Tibial nerve (tissue), 4 donors: ENCODE data around the gene EXOC6B. TPM values are rescaled to one million over a fixed set of nuclear protein-coding genes. Genes with fewer than 3 reads are reported as not detected.
A peak's percentile ranks its signal among the peaks of the same experiment; 100 is the strongest.

Experiments
- DNase-seq, 2 donors: peaks; one replicate each; pipeline ENCODE4 v3.0.0-alpha.2; 2019; ENCODE audit warnings: low spot score in 2 of 2
- H3K27ac ChIP-seq, 4 donors: fragments of 200-600 bp; sonication (generic) in 3 of 4; one replicate each; pipeline ENCODE4 v1.5.1; 2017 to 2019; ENCODE audit warnings: mild to moderate bottlenecking in 1 of 4
- H3K27me3 ChIP-seq, 2 donors: fragments of 200-600 bp; sonication (generic) in 1 of 2; one replicate each; pipeline versions ENCODE4 v1.5.1 to v1.6.0; 2017 to 2019
- H3K36me3 ChIP-seq, 3 donors: fragments of 200-600 bp; sonication (generic); one replicate each; pipeline ENCODE4 v1.5.1; 2018 to 2019
- H3K4me1 ChIP-seq, 4 donors: fragments of 200-600 bp; sonication (generic) in 3 of 4; one replicate each; pipeline ENCODE4 v1.5.1; 2017 to 2019
- H3K4me3 ChIP-seq, 4 donors: fragments of 200-600 bp; sonication (generic) in 3 of 4; one replicate each; pipeline ENCODE4 v1.5.1; 2017 to 2019; ENCODE audit warnings: mild to moderate bottlenecking in 1 of 4, moderate library complexity in 1 of 4
- H3K9me3 ChIP-seq, 4 donors: fragments of 200-600 bp; sonication (generic) in 3 of 4; one replicate each; pipeline ENCODE4 v1.5.1; 2017 to 2019
- EP300 ChIP-seq, 2 donors: sonication (generic); formaldehyde crosslinking; IDR thresholded peaks; one replicate each; pipeline ENCODE4 v1.6.1; 2017; ENCODE audit warnings: antibody characterized with exemption in 2 of 2, mild to moderate bottlenecking in 1 of 2
- POLR2A ChIP-seq, 2 donors: fragments of 450-650 bp; IDR thresholded peaks; one replicate each; pipeline ENCODE4 v1.6.1; 2017; ENCODE audit warnings: antibody characterized with exemption in 2 of 2, mild to moderate bottlenecking in 2 of 2, moderate library complexity in 2 of 2
- WGBS, 2 donors: methylation state at CpG; one replicate each; pipeline ENCODE4 v1.1.5; 2018; 5-methylcytosine and 5-hydroxymethylcytosine counted together
- total RNA-seq, 4 donors: library from RNA; depleted of rRNA; stranded (reverse); fragments of >200 nt; gene quantifications; one replicate each; pipeline ENCODE4 v1.1.0, GENCODE V29; 2016
- TF ChIP-seq, protein P1 (sequence below), 5 experiments: fragments of 200-600 bp in 3 of 5; fragments of 450-650 bp in 2 of 5; sonication (generic) in 3 of 5; IDR thresholded peaks; one replicate each; pipeline ENCODE4 v1.5.1; 2016 to 2019; ENCODE audit warnings: antibody characterized with exemption in 5 of 5, mild to moderate bottlenecking in 3 of 5, moderate library complexity in 2 of 5

The EXOC6B gene
- total RNA-seq, 4 donors from 2014 or later = 22.1 to 41.1 (median 30.3) TPM

DNA sequence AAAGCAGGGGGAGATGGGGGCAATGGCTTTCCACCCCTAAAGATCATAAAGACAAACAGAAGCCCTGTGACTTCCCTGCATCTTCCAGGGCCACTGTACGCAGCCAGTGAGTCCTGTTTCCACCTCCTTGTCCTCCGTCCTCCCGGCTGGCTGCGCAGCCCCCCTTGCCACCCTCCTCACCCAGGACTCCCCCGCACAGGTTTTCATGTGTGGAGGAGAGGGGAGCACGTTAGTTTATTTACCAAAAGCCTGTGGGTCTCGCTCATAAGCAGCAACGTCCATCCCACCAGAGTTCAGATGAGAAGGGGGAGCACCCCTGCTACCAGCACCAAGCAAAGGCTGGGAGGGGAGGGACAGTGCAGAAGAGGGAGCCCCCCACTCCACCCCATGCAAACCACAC lies 689.9 kb downstream of the EXOC6B start:
- no peaks in the 10 kb centered on the region for H3K9me3 ChIP-seq
- peaks cover 0 to 54% (median 22%) of the 10 kb centered on the region in 4 donors for H3K4me1 ChIP-seq
- 68 to 70% methylated on average over 8 of the region's 8 CpGs for WGBS, 2 donors
- DNase-seq = no peak
- no peak overlapping the region for H3K27ac ChIP-seq
- no peaks in the 10 kb centered on the region for H3K27me3 ChIP-seq
- no peak overlapping the region for H3K4me3 ChIP-seq
- peaks cover 0 to 32% (median 0%) of the 10 kb centered on the region in 3 donors for H3K36me3 ChIP-seq
- TF ChIP-seq, protein P1, sequence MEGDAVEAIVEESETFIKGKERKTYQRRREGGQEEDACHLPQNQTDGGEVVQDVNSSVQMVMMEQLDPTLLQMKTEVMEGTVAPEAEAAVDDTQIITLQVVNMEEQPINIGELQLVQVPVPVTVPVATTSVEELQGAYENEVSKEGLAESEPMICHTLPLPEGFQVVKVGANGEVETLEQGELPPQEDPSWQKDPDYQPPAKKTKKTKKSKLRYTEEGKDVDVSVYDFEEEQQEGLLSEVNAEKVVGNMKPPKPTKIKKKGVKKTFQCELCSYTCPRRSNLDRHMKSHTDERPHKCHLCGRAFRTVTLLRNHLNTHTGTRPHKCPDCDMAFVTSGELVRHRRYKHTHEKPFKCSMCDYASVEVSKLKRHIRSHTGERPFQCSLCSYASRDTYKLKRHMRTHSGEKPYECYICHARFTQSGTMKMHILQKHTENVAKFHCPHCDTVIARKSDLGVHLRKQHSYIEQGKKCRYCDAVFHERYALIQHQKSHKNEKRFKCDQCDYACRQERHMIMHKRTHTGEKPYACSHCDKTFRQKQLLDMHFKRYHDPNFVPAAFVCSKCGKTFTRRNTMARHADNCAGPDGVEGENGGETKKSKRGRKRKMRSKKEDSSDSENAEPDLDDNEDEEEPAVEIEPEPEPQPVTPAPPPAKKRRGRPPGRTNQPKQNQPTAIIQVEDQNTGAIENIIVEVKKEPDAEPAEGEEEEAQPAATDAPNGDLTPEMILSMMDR (IDR thresholded peaks at IDR 0.05) = no peak
- TF ChIP-seq POLR2A (IDR thresholded peaks at IDR 0.05) (no peak), EP300 (IDR thresholded peaks at IDR 0.05) (no peak)

DNA sequence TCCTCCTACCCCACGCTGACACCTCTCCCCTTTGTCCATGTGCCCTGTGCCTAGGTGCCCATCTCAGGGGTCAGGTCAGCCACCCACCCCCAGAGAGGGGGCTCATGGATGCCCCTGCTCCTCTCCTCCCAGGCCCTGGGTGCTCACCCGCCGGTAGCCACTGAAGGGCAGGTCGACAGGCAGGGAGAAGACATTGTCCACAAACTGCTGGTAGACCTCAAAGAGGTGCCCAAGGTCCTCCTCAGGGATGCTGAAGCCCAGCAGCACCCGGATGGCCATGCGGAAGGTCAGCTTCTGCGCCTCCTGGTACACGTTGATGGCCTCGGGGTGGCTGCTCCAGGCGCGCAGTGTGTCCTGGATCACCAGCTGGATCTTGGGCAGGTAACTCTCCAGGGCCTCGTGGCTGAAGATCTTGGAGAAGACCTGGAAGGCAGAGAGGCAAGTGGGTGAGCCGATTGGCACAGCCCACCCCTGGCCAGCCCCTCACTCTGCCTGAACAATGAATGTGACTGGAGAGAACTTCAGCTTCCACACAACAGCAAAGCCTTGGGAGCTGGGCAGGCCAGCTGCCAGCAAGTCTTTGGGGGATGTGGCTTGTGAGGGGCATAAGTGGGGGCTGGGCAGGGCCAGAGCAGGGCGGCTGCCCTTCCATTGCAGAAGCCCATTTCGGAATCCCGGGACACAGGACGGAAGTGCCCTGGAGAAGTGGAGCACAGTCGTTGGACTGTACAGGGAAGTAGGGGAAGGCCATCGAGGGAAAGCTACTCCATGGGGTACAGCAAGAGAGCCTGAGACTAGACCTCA lies 690.6 kb downstream of the EXOC6B start:
- WGBS, 2 donors = 92 to 96% methylated on average over 19 of the region's 19 CpGs
- Histone ChIP-seq H3K27me3 (no peaks in the 10 kb centered on the region), H3K27ac (no peak overlapping the region), H3K36me3 (peaks cover 0 to 32% (median 0%) of the 10 kb centered on the region in 3 donors), H3K4me1 (peaks cover 0 to 48% (median 22%) of the 10 kb centered on the region in 4 donors), H3K4me3 (no peak overlapping the region), H3K9me3 (no peaks in the 10 kb centered on the region)
- TF ChIP-seq, protein P1 (IDR thresholded peaks at IDR 0.05) = no peak
- TF ChIP-seq POLR2A (IDR thresholded peaks at IDR 0.05) = no peak
- TF ChIP-seq EP300 (IDR thresholded peaks at IDR 0.05) = no peak
- DNase-seq = peak in 1 of 2 donors; percentile 8

DNA sequence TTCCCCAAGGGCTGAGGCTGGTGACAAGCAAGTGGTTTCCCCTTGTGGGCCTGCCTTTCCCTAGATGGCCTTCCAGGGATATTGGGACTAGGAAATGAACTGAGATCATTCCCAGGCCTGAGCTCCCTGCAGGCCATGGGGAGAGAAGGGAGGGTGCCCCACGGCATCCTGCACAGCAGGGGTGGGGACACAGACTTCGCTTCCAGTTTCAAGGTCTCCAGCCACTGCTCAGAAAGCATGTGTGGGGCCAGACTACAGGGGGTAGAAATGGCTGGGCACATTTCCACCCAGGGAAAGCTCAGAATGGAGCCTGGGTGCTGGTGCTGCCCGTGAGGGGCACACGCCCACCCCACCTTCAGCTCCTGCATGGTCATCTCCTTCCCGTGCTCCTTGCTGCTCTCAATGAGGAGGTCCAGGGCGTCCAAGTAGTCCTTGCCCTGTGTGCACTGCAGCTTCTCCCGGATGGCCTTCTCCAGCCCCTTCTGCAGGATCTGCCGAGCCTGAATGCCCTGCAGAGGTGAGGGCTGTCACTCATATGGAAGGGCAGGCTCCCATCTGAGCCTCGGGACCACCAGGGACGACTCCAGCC lies 691.3 kb downstream of the EXOC6B start:
- peaks cover 0 to 32% (median 0%) of the 10 kb centered on the region in 3 donors for H3K36me3 ChIP-seq
- no peaks in the 10 kb centered on the region for H3K27me3 ChIP-seq
- H3K9me3 ChIP-seq = no peaks in the 10 kb centered on the region
- peaks cover 0 to 42% (median 22%) of the 10 kb centered on the region in 4 donors for H3K4me1 ChIP-seq
- DNase-seq = no peak
- TF ChIP-seq EP300 (IDR thresholded peaks at IDR 0.05) (no peak), POLR2A (IDR thresholded peaks at IDR 0.05) (no peak)
- TF ChIP-seq, protein P1 (IDR thresholded peaks at IDR 0.05) = no peak
- WGBS, 2 donors = 91 to 92% methylated on average over 10 of the region's 10 CpGs
- H3K4me3 ChIP-seq = no peak overlapping the region
- no peak overlapping the region for H3K27ac ChIP-seq

DNA sequence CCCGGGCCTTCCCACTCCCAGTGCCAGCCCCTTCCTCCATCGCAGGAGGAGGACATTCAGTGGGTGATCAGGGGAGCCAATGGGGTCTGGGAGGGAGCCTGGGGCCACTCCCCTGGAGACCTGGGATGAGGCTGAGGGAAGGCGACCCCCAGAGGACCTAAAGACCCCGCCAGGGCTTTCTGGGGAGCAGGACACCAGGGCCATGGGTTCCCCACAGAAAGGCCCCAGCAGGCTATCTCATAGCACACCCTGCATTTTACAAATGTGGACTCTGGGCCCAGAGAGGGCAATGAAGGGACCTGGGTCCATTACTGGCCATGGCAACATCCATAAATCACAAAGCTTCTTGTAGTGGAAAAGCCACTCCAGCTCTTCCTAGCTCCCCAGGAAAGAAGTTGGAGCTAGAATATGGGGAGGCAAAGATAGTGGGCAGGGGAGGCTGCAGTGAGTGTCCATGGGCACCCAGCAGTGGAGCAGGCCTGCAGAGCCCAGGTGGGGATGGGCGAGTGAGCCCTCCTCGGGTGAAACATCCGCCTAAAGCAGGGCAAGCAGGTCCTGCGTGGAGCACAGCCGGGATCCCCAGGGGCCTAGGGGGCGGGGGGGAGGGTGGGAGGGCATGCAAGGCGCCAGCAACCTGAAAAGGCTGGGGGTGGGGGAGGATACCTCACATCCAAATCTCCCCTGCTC lies 692.0 kb downstream of the EXOC6B start:
- no peak for DNase-seq
- Histone ChIP-seq H3K36me3 (peaks cover 0 to 32% (median 0%) of the 10 kb centered on the region in 3 donors), H3K4me1 (peaks cover 0 to 36% (median 20%) of the 10 kb centered on the region in 4 donors), H3K9me3 (no peaks in the 10 kb centered on the region), H3K4me3 (no peak overlapping the region), H3K27me3 (no peaks in the 10 kb centered on the region), H3K27ac (no peak overlapping the region)
- 90 to 91% methylated on average over 10 to 11 of the region's 11 CpGs for WGBS, 2 donors
- no peak for TF ChIP-seq EP300 (IDR thresholded peaks at IDR 0.05)
- TF ChIP-seq POLR2A (IDR thresholded peaks at IDR 0.05) = no peak
- TF ChIP-seq, protein P1 (IDR thresholded peaks at IDR 0.05) = no peak
